NOMO-1 (cell line): ENCODE results near the gene SERPINC1.
"Not testable (repeated sequence)": the region's sequence is repeated elsewhere in the genome, so short reads cannot be mapped to it uniquely, and the experiment has no call there.

Source experiments
- DNase-seq, 2 experiments: peaks; one replicate each; lab custom pipeline; 2025; ENCODE audit not compliant: unreplicated experiment in 2 of 2; lab: John Stamatoyannopoulos, UW

SERPINC1 gene

GRCh38 chr1:173894189-173894588 lies 22.9 kb downstream of the SERPINC1 start:
- DNase-seq = no peak

GRCh38 chr1:173893611-173894010 lies 23.5 kb downstream of the SERPINC1 start:
- DNase-seq = no peak

DNA sequence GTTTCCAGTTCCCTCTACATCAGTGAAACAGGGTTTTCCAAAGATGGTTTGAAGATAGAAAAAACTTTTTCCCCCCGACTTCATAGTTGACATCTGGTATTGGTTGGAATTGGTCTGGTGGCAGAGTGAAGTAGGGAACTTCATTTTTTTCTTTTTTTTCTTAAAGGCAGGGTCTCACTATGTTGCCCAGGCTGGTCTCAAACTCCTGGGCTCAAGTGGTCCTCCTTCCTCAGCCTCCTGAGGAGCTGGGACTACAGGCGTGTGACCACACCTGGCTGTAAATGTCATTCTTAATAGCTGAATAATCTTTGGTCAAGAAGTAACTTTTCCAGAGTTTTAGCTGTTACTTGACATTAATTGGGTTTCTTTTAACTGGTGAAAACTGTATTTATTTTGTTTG lies 27.2 kb downstream of the SERPINC1 start:
- DNase-seq = no peak

DNA sequence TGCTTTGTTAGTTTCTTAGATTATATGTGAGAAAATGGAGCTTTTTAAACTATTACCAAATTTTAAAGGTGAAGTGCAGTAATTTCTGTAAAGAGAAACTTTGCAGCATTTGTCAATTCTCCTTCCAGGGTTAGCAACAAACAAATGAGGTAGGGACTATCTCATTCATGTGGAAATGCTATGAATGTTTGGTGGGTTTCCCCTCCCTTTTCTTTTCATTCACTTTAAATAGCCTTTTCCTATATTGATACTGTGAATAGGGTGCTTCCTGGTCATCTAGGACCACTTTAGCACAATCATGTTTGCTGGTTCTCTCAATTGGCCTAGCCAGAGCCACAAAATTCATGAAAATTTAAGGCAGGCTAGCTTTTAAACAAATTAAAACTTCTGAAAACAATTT lies 28.4 kb downstream of the SERPINC1 start:
- no peak for DNase-seq

DNA sequence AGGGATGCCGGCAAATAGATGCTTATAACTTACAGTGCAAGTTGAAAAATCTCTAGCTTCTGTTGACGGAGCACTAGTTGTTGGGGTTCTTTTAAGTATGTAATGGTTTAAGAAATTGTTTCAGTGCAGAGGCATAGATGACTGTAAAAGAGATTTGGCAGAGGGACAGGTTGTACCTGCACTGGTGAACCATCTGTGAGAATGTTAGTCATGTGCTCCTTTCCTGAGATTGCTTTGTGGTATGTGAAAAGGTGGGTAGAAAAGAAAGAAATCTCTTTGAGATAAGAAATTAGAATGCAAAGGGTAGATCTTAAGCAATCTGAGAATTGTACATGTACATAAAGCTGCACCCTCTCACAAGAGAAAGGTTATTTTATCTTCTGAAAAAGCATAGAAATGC lies 29.5 kb downstream of the SERPINC1 start:
- DNase-seq = no peak

DNA sequence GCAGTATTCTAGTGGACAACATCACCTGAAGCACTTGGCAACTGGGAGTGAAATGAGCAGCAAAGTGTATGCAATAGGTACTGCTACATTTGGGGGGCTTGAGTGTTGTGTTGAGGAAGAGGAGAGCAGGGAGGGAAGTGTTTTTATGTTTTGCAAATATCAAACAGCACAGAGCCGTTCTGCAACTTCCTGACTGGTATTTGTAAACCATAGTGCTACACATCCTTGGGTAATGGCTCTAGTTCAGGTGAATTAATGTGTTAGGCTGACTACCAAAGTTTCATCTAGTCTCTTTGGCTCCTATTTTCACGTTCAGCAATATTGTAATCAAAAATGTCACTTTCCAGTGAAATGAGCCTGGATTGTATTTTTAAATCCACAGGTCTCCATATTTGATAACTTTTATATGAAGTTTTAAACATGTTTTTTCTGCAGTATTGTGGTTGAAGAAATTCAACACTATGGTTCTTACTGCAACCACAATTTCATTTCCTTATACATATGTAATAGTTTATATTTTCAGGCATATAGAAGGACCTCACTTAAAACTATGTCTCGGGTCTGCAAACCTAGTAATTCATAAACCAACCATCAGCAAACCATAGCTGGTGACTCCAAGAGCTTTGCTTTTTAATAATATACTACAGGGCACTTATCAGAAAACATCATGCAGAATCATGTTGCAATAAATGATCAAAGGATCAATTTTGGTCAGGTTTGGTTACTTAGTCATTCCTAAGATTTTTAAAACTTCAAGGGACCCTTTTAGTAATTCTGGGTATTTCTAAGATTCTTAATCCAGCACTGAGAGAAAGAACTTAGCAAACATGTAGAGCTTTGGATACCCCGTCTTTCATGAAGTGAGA lies 30.1 kb downstream of the SERPINC1 start:
- no peak for DNase-seq

- no peak for DNase-seq
Observed at GRCh38 chr1:173884701-173885100, 32.4 kb downstream of the SERPINC1 start.

DNA sequence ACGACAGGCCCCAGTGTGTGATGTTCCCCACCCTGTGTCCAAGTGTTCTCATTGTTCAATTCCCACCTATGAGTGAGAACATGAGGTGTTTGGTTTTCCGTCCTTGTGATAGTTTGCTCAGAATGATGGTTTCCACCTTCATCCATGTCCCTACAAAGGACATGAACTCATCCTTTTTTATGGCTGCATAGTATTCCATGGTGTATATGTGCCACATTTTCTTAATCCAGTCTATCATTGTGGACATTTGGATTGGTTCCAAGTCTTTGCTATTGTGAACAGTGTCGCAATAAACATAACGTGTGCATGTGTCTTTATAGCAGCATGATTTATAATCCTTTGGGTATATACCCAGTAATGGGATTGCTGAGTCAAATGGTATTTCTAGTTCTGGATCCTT lies 36.0 kb downstream of the SERPINC1 start:
- DNase-seq = not testable (repeated sequence)

DNA sequence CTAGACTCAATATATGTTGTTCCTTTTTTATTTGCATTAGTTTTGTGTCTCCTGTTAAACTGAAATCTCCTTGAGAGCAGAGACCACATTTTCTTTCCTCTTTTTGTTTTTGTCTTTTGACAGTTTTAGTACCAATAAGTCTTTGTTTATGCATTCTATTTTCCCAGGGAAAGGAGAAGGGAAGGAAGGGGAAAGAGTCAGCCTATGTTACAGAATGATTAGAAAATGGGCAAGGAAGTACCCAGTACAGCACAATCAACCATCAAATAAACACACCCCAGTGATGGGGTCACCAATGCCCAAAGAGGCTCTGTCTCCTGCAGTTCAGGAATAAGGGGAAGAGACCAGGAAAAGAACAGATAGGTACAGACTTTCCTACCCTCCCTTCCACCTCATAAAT lies 38.9 kb downstream of the SERPINC1 start:
- no peak for DNase-seq

DNA sequence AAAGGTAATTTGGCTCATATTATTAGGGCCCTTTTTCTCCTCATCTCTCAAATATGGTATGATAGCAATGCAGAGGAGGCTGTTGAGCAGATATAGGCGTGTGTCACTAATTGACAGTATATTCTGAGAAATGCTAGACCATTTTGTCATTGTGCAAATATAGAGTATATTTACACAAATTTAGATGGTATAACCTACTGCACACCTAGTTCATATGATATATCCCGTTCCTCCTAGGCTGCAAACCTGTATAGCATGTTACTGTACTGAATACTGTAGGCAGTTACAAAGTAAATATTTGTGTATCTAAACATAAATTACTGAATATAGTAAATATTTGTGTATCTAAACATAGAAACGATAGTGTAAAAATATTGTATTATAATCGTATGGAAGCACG lies 40.4 kb downstream of the SERPINC1 start:
- no peak for DNase-seq

GRCh38 chr1:173871500-173871899 lies 45.6 kb downstream of the SERPINC1 start:
- no peak for DNase-seq

DNA sequence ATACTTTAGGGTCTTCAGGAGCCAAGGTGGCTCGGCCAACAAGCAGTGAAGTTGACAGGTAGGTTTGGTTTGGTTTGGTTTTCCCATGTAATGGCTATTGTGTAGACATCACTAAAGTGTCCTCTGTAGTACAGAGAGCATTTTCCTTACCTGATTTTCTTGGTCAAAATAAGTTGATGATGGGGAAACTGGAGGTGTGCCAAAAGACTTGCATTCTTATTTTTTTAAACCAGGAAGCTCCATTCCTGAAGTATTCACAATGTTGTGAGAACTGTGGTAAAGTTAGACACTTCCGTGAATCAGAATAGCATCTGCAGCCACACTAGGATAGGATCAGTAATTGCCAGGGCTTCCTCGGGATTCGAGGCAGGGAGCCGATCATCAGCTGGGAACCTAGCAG lies 46.0 kb downstream of the SERPINC1 start:
- DNase-seq = no peak

DNA sequence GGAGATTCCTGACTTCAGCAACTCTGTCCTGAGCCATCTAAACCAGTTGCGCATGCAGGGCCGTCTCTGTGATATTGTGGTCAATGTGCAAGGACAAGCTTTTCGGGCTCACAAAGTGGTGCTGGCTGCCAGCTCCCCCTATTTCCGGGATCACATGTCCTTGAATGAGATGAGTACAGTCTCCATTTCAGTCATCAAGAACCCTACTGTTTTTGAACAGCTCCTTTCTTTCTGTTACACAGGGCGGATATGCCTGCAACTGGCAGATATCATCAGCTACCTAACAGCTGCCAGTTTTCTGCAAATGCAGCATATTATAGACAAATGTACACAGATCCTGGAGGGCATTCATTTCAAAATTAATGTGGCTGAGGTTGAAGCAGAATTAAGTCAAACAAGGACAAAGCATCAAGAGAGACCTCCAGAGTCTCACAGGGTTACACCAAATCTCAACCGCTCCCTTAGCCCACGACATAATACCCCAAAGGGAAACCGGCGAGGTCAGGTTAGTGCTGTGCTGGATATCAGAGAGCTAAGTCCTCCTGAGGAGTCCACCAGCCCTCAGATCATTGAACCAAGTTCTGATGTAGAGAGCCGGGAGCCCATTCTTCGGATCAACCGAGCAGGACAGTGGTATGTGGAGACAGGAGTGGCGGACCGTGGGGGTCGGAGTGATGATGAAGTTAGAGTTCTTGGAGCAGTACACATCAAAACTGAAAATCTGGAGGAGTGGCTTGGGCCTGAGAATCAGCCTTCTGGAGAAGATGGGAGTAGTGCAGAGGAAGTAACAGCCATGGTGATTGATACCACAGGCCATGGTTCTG lies 46.7 kb downstream of the SERPINC1 start:
- DNase-seq = no peak

- peak in 1 of 2 experiments; percentile 57 for DNase-seq
Observed at GRCh38 chr1:173869021-173869359, 48.1 kb downstream of the SERPINC1 start.

- DNase-seq = peak; percentile 82 to 86
Observed at GRCh38 chr1:173868266-173869020, 48.7 kb downstream of the SERPINC1 start, which contains the start of gene ZBTB37. TSS of gene ZBTB37 (plus strand) at chr1:173868380. CDS start at chr1:173870226, 1,846 bp downstream.

DNA sequence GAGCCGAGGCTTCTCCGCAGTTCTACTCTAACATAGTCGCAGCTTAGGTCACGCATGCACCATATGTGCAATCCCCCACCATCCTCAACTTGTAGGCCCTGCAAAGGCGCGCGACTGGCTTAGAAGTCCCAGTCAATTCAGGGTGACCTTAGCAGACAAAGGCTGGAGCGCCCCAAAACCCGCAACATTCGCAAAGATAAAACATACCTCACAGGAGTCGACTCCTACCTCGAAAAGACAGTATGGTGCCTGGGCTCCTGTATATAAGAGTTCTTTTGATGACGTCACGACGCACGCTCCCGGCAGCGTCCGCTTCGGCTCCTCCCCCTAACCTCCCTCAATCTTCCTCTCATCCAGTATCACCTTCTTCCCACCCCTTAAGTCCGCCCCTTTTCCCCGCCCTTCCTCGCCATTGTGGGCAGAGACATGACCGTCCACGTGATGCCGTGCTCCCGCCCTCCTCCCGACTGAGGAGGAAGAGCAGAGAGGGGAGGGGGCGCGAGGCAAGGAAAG lies 49.3 kb downstream of the SERPINC1 start, which contains the start of gene GAS5:
TSS of gene GAS5 (minus strand) at position 237 of the 513 bp plus-strand sequence.
- DNase-seq = peak; percentile 96 to 97

DNA sequence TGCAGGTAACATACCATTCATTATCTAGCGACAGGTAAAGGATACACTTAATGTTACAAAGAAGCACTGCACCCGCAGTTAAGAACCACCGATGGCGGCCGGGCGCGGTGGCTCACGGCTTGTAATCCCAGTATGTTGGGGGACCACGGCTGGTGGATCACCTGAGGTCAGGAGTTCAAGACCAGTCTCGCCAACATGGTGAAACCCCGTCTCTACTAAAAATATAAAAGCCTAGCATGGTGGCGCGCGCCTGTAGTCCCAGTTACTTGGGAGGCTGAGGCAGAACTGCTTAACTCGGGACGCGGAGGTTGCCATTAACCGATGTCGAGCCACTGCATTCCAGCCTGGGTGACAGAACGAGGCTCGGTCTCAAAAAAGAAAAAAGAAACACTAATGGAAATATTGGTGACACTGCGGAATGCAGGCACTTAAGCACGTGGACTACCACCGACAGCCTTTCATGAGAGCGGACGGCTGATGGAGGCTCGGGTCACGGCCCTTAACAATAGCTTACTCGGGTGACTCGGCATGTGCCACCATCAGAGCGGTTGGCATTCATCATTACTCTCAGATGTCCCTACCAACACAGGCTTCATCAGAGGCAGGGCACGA lies 49.9 kb downstream of the SERPINC1 start:
- no peak for DNase-seq

- DNase-seq = no peak
Observed at GRCh38 chr1:173866413-173867115, 50.6 kb downstream of the SERPINC1 start.

- DNase-seq = no peak
Observed at GRCh38 chr1:173865468-173866164, 51.5 kb downstream of the SERPINC1 start.
